ENCODE measurements around the gene MUC13.

Gene MUC13

GRCh38 chr3:124903896-124904834 is 30.4 kb downstream of the MUC13 start:
- Histone ChIP-seq H3K36me3 (ENCODE audit: insufficient read depth) (no peaks in the 10 kb centered on the region), H4K20me1 (ENCODE audit: insufficient read depth) (no peaks in the 10 kb centered on the region), H3K4me3 (IDR thresholded peaks at IDR 0.05; ENCODE audit: insufficient read depth, low read depth, low read length) (no peak overlapping the region), H2AFZ (ENCODE audit: low read depth) (no peak overlapping the region), H3K27ac (no peak overlapping the region), H3K4me1 (ENCODE audit: low read depth, poor library complexity, severe bottlenecking) (peaks cover 16% of the 10 kb centered on the region), H3K27me3 (ENCODE audit: insufficient read depth, low read depth) (no peaks in the 10 kb centered on the region), H3K79me2 (ENCODE audit: insufficient read depth, low read depth) (peaks cover 4% of the 10 kb centered on the region; the same call in 1 of the 2 replicates), H3K9ac (no peak overlapping the region), H3K4me2 (no peak overlapping the region)
- no peak for TF ChIP-seq CTCF (conservative IDR thresholded peaks at IDR 0.05; ENCODE audit: low read depth, low read length)

GRCh38 chr3:124896824-124897526 is 37.6 kb downstream of the MUC13 start:
- Histone ChIP-seq H3K79me2 (ENCODE audit: insufficient read depth, low read depth) (peaks cover 4% of the 10 kb centered on the region; the same call in 1 of the 2 replicates), H3K27ac (no peak overlapping the region), H3K27me3 (ENCODE audit: insufficient read depth, low read depth) (no peaks in the 10 kb centered on the region), H4K20me1 (ENCODE audit: insufficient read depth) (no peaks in the 10 kb centered on the region), H3K36me3 (ENCODE audit: insufficient read depth) (no peaks in the 10 kb centered on the region), H3K4me1 (ENCODE audit: low read depth, poor library complexity, severe bottlenecking) (peaks cover 16% of the 10 kb centered on the region), H2AFZ (ENCODE audit: low read depth) (no peak overlapping the region), H3K9ac (no peak overlapping the region), H3K4me3 (IDR thresholded peaks at IDR 0.05; ENCODE audit: insufficient read depth, low read depth, low read length) (no peak overlapping the region), H3K4me2 (no peak overlapping the region)
- no peak for TF ChIP-seq CTCF (conservative IDR thresholded peaks at IDR 0.05; ENCODE audit: low read depth, low read length)

DNA sequence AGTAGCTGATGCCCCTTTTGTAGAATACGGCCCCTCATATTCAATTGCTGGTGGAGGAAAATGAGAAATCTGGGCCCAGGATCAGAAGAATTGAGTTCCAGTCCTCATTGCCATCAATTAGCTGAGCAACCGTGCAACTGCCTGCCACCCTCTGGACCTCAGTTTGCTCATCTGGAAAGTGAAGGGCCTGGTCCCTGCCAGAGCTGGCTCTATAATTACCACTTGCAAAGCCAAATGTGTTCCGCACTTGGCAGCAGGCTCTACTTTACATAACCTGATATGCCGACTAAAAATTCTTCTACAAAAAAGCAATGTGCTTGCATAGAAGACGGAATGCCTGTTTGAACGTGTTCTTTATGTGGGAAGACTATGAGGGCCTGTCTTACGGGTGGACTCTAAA is 38.8 kb downstream of the MUC13 start:
- no peak overlapping the region for H3K9ac ChIP-seq
- H2AFZ ChIP-seq (ENCODE audit: low read depth): no peak overlapping the region
- H3K4me1 ChIP-seq (ENCODE audit: low read depth, poor library complexity, severe bottlenecking): peaks cover 5% of the 10 kb centered on the region
- TF ChIP-seq CTCF (conservative IDR thresholded peaks at IDR 0.05; ENCODE audit: low read depth, low read length): no peak
- H3K4me3 ChIP-seq (IDR thresholded peaks at IDR 0.05; ENCODE audit: insufficient read depth, low read depth, low read length): no peak overlapping the region
- H3K4me2 ChIP-seq: no peak overlapping the region
- H3K79me2 ChIP-seq (ENCODE audit: insufficient read depth, low read depth): peaks cover 3% of the 10 kb centered on the region; the same call in 1 of the 2 replicates
- H4K20me1 ChIP-seq (ENCODE audit: insufficient read depth): no peaks in the 10 kb centered on the region
- no peaks in the 10 kb centered on the region for H3K27me3 ChIP-seq (ENCODE audit: insufficient read depth, low read depth)
- no peak overlapping the region for H3K27ac ChIP-seq
- H3K36me3 ChIP-seq (ENCODE audit: insufficient read depth): no peaks in the 10 kb centered on the region

- H4K20me1 ChIP-seq (ENCODE audit: insufficient read depth): no peaks in the 10 kb centered on the region
- H3K36me3 ChIP-seq (ENCODE audit: insufficient read depth): no peaks in the 10 kb centered on the region
- no peak for TF ChIP-seq CTCF (conservative IDR thresholded peaks at IDR 0.05; ENCODE audit: low read depth, low read length)
- no peak overlapping the region for H2AFZ ChIP-seq (ENCODE audit: low read depth)
- H3K9ac ChIP-seq: no peak overlapping the region
- H3K4me1 ChIP-seq (ENCODE audit: low read depth, poor library complexity, severe bottlenecking): no peaks in the 10 kb centered on the region
- H3K79me2 ChIP-seq (ENCODE audit: insufficient read depth, low read depth): no peaks in the 10 kb centered on the region
- no peak overlapping the region for H3K4me2 ChIP-seq
- H3K27me3 ChIP-seq (ENCODE audit: insufficient read depth, low read depth): no peaks in the 10 kb centered on the region
- no peak overlapping the region for H3K27ac ChIP-seq
- H3K4me3 ChIP-seq (IDR thresholded peaks at IDR 0.05; ENCODE audit: insufficient read depth, low read depth, low read length): no peak overlapping the region
These were observed 41.0 kb downstream of the MUC13 start for GRCh38 chr3:124893526-124893925.

All from KMS-11 (cell line).